Measurements from ENCODE around the gene NTF4. TPM values are rescaled to one million over a fixed set of nuclear protein-coding genes. Genes with fewer than 3 reads are reported as not detected.
A peak's percentile ranks its signal among the peaks of the same experiment; 100 is the strongest.

Gene NTF4
- total RNA-seq, 1 experiment from 2014 or later: 0.18 TPM

- DNase-seq (no peak), ATAC-seq (no peak)
- Histone ChIP-seq H3K27me3 (ENCODE audit: low read length) (no peaks in the 10 kb centered on the region), H3K27ac (ENCODE audit: low read length) (no peak overlapping the region), H3K4me1 (ENCODE audit: insufficient read depth, low read length) (no peaks in the 10 kb centered on the region), H3K79me2 (ENCODE audit: low read length) (no peaks in the 10 kb centered on the region), H3K9me3 (ENCODE audit: low read length) (no peaks in the 10 kb centered on the region), H3K4me3 (ENCODE audit: low read length) (no peak overlapping the region), H3F3A (ENCODE audit: low read length, unreplicated experiment) (no peaks in the 10 kb centered on the region), H3K4me2 (ENCODE audit: low read length) (no peak overlapping the region), H3K9ac (ENCODE audit: low read length) (no peak overlapping the region), H3K36me3 (ENCODE audit: low read depth, low read length) (no peaks in the 10 kb centered on the region), H3K9me2 (replicated peaks; ENCODE audit: low read length) (no peaks in the 10 kb centered on the region), H4K20me1 (ENCODE audit: low read length) (no peaks in the 10 kb centered on the region), H2AFZ (ENCODE audit: low read length) (no peak overlapping the region)
- TF ChIP-seq EZH2phosphoT487 (IDR thresholded peaks at IDR 0.05; ENCODE audit: borderline replicate concordance, low read length) (no peak), EZH2 (IDR thresholded peaks at IDR 0.05; ENCODE audit: low read length, unreplicated experiment) (no peak), CTCF (conservative IDR thresholded peaks at IDR 0.05; ENCODE audit: low read depth, low read length) (no peak)
- POLR2A ChIA-PET (ENCODE audit: unreplicated experiment): no interaction called here
- intact Hi-C loops (cut with micrococcal nuclease): no loop called here
- CTCF ChIA-PET: no interaction called here
- no TSS peak for BruUV-seq (replicated peaks)
Measured at GRCh38 chr19:49065905-49066512, 1.4 kb upstream of the NTF4 start.

- DNase-seq (no peak), ATAC-seq (no peak)
- intact Hi-C loops (cut with micrococcal nuclease): no loop called here
- H3F3A ChIP-seq (ENCODE audit: low read length, unreplicated experiment): no peaks in the 10 kb centered on the region
- H3K4me2 ChIP-seq (ENCODE audit: low read length): peak overlapping the region; percentile 54; the same call in 1 of the 2 replicates
- no TSS peak for BruUV-seq (replicated peaks)
- TF ChIP-seq EZH2 (IDR thresholded peaks at IDR 0.05; ENCODE audit: low read length, unreplicated experiment) (no peak), CTCF (conservative IDR thresholded peaks at IDR 0.05; ENCODE audit: low read depth, low read length) (no peak), EZH2phosphoT487 (IDR thresholded peaks at IDR 0.05; ENCODE audit: borderline replicate concordance, low read length) (no peak)
- H3K9ac ChIP-seq (ENCODE audit: low read length): no peak overlapping the region
- H3K36me3 ChIP-seq (ENCODE audit: low read depth, low read length): no peaks in the 10 kb centered on the region
- H3K27me3 ChIP-seq (ENCODE audit: low read length): no peaks in the 10 kb centered on the region
- H3K9me3 ChIP-seq (ENCODE audit: low read length): no peaks in the 10 kb centered on the region
- CTCF ChIA-PET: no interaction called here
- H3K4me3 ChIP-seq (ENCODE audit: low read length): peak overlapping the region; percentile 37; the same call in 1 of the 2 replicates
- H3K9me2 ChIP-seq (replicated peaks; ENCODE audit: low read length): no peaks in the 10 kb centered on the region
- H4K20me1 ChIP-seq (ENCODE audit: low read length): no peaks in the 10 kb centered on the region
- no peaks in the 10 kb centered on the region for H3K4me1 ChIP-seq (ENCODE audit: insufficient read depth, low read length)
- H3K79me2 ChIP-seq (ENCODE audit: low read length): no peaks in the 10 kb centered on the region
- H2AFZ ChIP-seq (ENCODE audit: low read length): no peak overlapping the region
- POLR2A ChIA-PET (ENCODE audit: unreplicated experiment): no interaction called here
- H3K27ac ChIP-seq (ENCODE audit: low read length): no peak overlapping the region
Measured at GRCh38 chr19:49064029-49064629, 489 bp downstream of the NTF4 start.

DNA sequence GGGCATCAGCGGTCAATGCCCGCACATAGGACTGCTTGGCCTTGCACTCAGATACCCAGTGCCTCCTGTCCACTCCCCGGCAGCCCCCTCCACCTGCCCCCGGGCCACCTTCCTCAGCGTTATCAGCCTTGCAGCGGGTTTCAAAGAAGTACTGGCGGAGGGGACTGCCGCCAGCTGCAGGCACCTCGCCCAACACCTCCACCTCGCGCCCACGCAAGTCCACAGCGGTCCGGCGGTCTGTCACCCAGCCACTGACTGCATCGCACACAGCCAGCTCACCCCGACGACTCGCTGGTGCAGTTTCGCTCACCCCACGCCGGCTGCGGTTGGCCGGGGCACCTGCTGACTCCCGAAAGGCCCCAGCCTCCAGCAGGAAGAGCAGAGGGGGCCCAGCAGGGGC, 3.2 kb downstream of the NTF4 start:
- no peaks in the 10 kb centered on the region for H3K9me2 ChIP-seq (replicated peaks; ENCODE audit: low read length)
- no peak overlapping the region for H2AFZ ChIP-seq (ENCODE audit: low read length)
- peaks cover 4% of the 10 kb centered on the region; the same call in 1 of the 2 replicates for H3K4me1 ChIP-seq (ENCODE audit: insufficient read depth, low read length)
- ChIA-PET POLR2A (ENCODE audit: unreplicated experiment) (no interaction called here), CTCF (no interaction called here)
- intact Hi-C loops (cut with micrococcal nuclease): no loop called here
- no peaks in the 10 kb centered on the region for H4K20me1 ChIP-seq (ENCODE audit: low read length)
- H3K27me3 ChIP-seq (ENCODE audit: low read length): no peaks in the 10 kb centered on the region
- no peak overlapping the region for H3K4me2 ChIP-seq (ENCODE audit: low read length)
- DNase-seq (no peak), ATAC-seq (no peak)
- no peaks in the 10 kb centered on the region for H3F3A ChIP-seq (ENCODE audit: low read length, unreplicated experiment)
- no peak overlapping the region for H3K9ac ChIP-seq (ENCODE audit: low read length)
- H3K79me2 ChIP-seq (ENCODE audit: low read length): no peaks in the 10 kb centered on the region
- BruUV-seq (replicated peaks): no TSS peak
- no peaks in the 10 kb centered on the region for H3K36me3 ChIP-seq (ENCODE audit: low read depth, low read length)
- TF ChIP-seq EZH2 (IDR thresholded peaks at IDR 0.05; ENCODE audit: low read length, unreplicated experiment) (no peak), CTCF (conservative IDR thresholded peaks at IDR 0.05; ENCODE audit: low read depth, low read length) (no peak), EZH2phosphoT487 (IDR thresholded peaks at IDR 0.05; ENCODE audit: borderline replicate concordance, low read length) (no peak)
- H3K9me3 ChIP-seq (ENCODE audit: low read length): no peaks in the 10 kb centered on the region
- H3K27ac ChIP-seq (ENCODE audit: low read length): no peak overlapping the region
- H3K4me3 ChIP-seq (ENCODE audit: low read length): no peak overlapping the region

Measured in PC-3 (cell line).